Activated CD8-positive, alpha-beta memory T cell treated with anti-CD3 and anti-CD28 coated beads for 24 hours (primary cell): ENCODE measurements around the gene PLCB1.
"Not testable (repeated sequence)": the region's sequence is repeated elsewhere in the genome, so short reads cannot be mapped to it uniquely, and the experiment has no call there.

Experiments
- DNase-seq: peaks from one replicate; pipeline ENCODE4 v3.0.0-alpha.2; 2020

Gene PLCB1

GRCh38 chr20:8131598-8132483, at the start of gene PLCB1:
PLCB1 (plus strand) TSS chr20:8132266; CDS start chr20:8132652, 386 bp downstream.
- peak; percentile 91 for DNase-seq

- no peak for DNase-seq
These were observed 49.1 kb upstream of the PLCB1 start for GRCh38 chr20:8082989-8083388.

- no peak for DNase-seq
These were observed 42.4 kb upstream of the PLCB1 start for GRCh38 chr20:8089668-8090067.

DNA sequence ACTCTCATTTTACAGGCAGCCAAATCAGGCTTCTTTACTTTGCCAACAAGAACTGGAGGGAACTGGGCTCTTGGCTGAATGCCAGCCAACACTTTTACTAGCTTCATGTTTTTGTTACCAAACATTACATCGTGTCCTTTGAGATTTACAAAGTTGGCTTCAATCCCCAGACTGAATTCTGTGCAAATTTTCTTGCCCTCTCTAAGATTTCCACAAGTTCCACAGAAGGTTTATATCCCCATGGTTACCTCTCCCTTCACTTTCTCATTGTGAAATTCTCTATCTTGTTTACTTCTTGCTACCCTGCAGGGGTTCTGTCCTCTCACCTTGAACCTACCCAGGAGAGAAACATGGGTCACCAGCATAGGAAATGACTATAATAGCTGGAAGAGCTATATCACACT, 37.6 kb upstream of the PLCB1 start:
- DNase-seq, result no peak

- DNase-seq, result no peak
These were observed 37.2 kb upstream of the PLCB1 start for GRCh38 chr20:8094850-8095249.

- no peak for DNase-seq
These were observed 36.2 kb upstream of the PLCB1 start for GRCh38 chr20:8095648-8096572.

DNA sequence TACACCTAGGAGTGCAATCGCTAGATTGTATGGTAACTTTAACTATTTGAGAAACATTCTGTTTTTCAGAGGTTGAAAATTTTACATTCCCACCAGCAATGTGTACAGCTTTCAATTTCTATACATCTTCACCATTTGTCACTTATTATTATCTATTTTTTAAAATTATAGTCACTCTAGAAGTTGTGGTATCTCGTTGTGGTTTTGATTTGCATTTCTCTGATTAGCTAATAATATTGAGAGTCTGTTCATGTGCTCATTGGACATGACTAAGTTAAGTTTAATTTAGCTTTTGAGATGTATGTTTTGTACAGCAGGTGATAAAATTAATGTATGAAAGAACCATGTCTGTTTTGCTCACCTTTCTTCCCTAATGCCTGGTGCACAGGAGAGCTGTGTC, 34.8 kb upstream of the PLCB1 start:
- DNase-seq, result no peak

GRCh38 chr20:8104252-8104651, 27.8 kb upstream of the PLCB1 start:
- no peak for DNase-seq

DNA sequence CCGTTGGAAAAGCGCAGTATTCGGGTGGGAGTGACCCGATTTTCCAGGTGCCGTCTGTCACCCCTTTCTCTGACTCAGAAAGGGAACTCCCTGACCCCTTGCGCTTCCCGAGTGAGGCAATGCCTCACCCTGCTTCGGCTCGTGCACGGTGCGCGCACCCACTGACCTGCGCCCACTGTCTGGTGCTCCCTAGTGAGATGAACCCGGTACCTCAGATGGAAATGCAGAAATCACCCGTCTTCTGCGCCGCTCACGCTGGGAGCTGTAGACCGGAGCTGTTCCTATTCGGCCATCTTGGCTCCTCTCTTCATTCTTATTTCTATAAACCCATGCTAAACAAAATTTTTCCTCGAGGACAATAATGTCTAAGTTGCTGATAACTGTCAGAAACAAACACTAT, 17.5 kb upstream of the PLCB1 start:
- DNase-seq, result not testable (repeated sequence)

GRCh38 chr20:8115436-8115835, 16.6 kb upstream of the PLCB1 start:
- no peak for DNase-seq

DNA sequence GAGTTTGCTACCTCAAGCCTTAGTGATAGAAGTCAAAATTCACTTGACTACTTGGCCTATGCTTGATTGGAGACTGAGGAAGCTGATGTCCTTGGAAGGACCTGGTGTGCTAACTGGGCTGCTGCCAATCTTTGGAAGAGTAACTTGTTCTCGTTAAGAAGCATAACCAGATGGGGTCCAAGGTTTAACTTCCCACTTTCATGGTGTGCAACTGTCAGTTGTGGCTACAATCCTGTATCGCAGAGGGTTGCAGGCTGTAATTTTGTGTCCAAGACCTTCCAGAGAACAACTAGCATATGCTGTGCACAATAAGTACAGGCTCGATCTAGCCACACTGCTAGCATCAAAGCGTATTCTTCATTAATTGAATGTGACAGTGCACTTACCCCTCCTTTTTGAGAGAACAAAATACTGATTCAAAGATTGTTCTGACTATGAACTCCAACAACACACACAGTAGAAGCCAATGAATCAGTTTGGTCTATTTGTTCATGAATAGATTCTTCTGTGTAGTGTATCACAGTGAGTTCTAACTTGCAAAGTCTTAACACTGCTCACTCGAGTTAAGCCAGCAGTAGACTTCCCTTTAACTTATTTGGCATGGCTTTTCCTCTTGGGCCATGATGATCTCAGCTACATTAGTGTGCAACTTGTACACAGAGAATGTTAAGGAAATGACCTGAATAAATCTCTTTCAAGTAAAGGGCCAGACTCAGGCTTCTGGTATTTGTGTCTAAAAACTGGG, 15.8 kb upstream of the PLCB1 start:
- DNase-seq, result no peak

GRCh38 chr20:8117636-8118035, 14.4 kb upstream of the PLCB1 start:
- no peak for DNase-seq

GRCh38 chr20:8118039-8118438, 14.0 kb upstream of the PLCB1 start:
- DNase-seq, result no peak

- no peak for DNase-seq
These were observed 13.3 kb upstream of the PLCB1 start for GRCh38 chr20:8118760-8119159.

DNA sequence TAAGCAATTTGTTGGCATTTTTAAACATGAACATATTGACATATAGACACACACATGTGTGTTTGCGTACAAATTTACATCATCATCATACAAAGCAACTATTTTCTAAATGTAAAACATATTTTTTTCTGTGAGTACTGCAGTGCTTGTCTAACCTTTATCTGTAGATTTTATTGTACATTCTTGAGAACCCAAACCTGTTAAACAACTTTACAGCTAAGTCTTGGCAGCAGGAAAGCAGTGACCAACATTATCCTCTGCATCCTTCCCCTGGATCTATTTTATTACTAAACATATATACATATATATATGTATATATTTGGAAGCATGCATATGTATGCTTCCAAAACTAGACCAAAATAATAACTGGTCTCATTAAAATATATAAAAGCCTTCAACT, 10.4 kb upstream of the PLCB1 start:
- no peak for DNase-seq

DNA sequence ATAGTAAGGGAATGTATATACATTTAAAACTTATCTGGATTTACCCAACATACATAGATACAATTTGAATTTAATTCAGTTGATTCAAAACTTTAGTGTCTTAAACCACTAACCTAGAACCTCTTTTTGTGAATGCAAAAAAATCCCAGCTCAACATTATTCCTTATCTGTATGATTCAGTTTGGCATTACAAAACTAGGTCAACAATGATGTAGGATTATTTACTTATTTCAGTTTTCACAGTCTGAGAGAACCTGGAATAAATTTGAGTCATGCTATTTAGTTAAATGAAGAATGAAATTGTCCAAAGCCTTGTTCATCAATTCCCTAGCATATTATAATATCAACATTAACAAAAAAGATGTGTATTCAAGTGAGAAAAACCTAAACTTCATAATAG, 7.4 kb upstream of the PLCB1 start:
- DNase-seq, result no peak

DNA sequence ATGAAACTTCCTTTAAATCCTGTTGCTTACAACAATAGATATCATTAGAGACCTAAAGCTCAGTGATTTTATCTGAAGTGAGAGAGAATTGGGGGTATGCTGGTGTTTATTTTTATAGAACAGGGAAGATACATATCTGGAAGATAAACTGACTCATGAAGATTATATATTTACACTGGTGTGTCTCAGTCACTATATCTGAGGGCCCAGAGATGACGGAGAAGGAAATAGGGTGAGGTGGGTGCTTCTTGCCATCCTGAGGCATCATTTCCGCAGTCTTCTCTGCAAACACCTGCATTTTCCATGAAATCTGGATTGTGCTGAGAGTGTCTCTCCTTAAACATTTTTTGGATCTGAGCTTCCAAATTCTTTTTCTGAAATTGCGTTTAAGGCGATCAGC, 5.9 kb upstream of the PLCB1 start:
- DNase-seq, result no peak

GRCh38 chr20:8126841-8127378, 5.2 kb upstream of the PLCB1 start:
- DNase-seq, result no peak

GRCh38 chr20:8127553-8128255, 4.4 kb upstream of the PLCB1 start:
- DNase-seq, result no peak

GRCh38 chr20:8128291-8129060, 3.6 kb upstream of the PLCB1 start:
- no peak for DNase-seq
